SK-N-SH (cell line): ENCODE data around the gene MED29. TPM values are rescaled to one million over a fixed set of nuclear protein-coding genes. Genes with fewer than 3 reads are reported as not detected.

Source experiments
- CTCF ChIA-PET: fragments of 300-600, 350-600 bp; formaldehyde crosslinking; extraction: SDS; loops from one replicate; lab custom pipeline; 2021; lab: Yijun Ruan, JAX
- POLR2A ChIA-PET: fragments of 350-600 bp; sonication (Branson Sonifier 250); formaldehyde crosslinking; extraction: SDS; loops from one replicate; lab custom pipeline; 2020; ENCODE audit warnings: antibody characterized with exemption, inconsistent platforms; lab: Yijun Ruan, JAX
- DNase-seq: peaks from one replicate; pipeline ENCODE4 v3.0.0; 2012
- H2AFZ ChIP-seq: fragments of 200-600 bp; sonication (generic); 2 replicates; pipeline ENCODE4 v1.8.1; 2016; ENCODE audit warnings: antibody characterized with exemption, mild to moderate bottlenecking, low read depth
- H3F3A ChIP-seq: fragments of 200-600 bp; sonication (generic); replicated peaks from 2 replicates; pipeline ENCODE3; 2016; ENCODE audit warnings: antibody characterized with exemption, mild to moderate bottlenecking; ENCODE audit not compliant: insufficient read depth
- H3K27ac ChIP-seq, 2 experiments: fragments of 200-500 bp in 1 of 2; fragments of 200-600 bp in 1 of 2; sonication (Bioruptor generic) in 1 of 2; sonication (generic), shearing (Covaris generic) in 1 of 2; 2 replicates each; pipeline versions ENCODE4 v1.5.1 to v1.6.1; 2014 to 2016; ENCODE audit warnings: low read depth in 2 of 2, inconsistent platforms in 1 of 2, low read length in 1 of 2, mild to moderate bottlenecking in 1 of 2, mixed read lengths in 1 of 2
- H3K27me3 ChIP-seq: fragments of 200-600 bp; sonication (generic), shearing (Covaris generic); 2 replicates; pipeline ENCODE4 v1.6.1; 2016; ENCODE audit warnings: mixed run types; ENCODE audit not compliant: insufficient read depth
- H3K36me3 ChIP-seq, 2 experiments: fragments of 200-500 bp in 1 of 2; fragments of 200-600 bp in 1 of 2; sonication (Bioruptor generic) in 1 of 2; sonication (generic) in 1 of 2; replicated peaks in 1 of 2; 2 replicates each; pipeline versions ENCODE3 to v1.5.1; 2014 to 2016; ENCODE audit warnings: low read length in 1 of 2, mild to moderate bottlenecking in 1 of 2; ENCODE audit not compliant: insufficient read depth in 2 of 2, control insufficient read depth in 1 of 2
- H3K4me1 ChIP-seq, 2 experiments: fragments of 200-500 bp in 1 of 2; fragments of 200-600 bp in 1 of 2; sonication (Bioruptor generic) in 1 of 2; sonication (generic), shearing (Covaris generic) in 1 of 2; 2 replicates each; pipeline versions ENCODE4 v1.5.1 to v1.6.1; 2014 to 2016; ENCODE audit warnings: low read depth in 1 of 2, low read length in 1 of 2, mixed run types in 1 of 2; ENCODE audit not compliant: insufficient read depth in 2 of 2, control insufficient read depth in 1 of 2
- H3K4me2 ChIP-seq: fragments of 200-600 bp; sonication (generic), shearing (Covaris generic); 2 replicates; pipeline ENCODE4 v1.6.1; 2017; ENCODE audit warnings: mixed run types
- H3K4me3 ChIP-seq, 2 experiments: fragments of 200-500 bp in 1 of 2; fragments of 200-600 bp in 1 of 2; sonication (Bioruptor generic) in 1 of 2; sonication (generic), shearing (Covaris generic) in 1 of 2; 2 replicates each; pipeline versions ENCODE4 v1.5.1 to v1.8.1; 2014 to 2016; ENCODE audit warnings: low read depth in 2 of 2, inconsistent platforms in 1 of 2, low read length in 1 of 2, mild to moderate bottlenecking in 1 of 2, mixed read lengths in 1 of 2, moderate library complexity in 1 of 2
- H3K79me2 ChIP-seq: fragments of 200-600 bp; sonication (generic); 2 replicates; pipeline ENCODE4 v1.8.1; 2017; ENCODE audit warnings: mild to moderate bottlenecking; ENCODE audit not compliant: insufficient read depth
- H3K9ac ChIP-seq: fragments of 200-600 bp; sonication (generic); 2 replicates; pipeline ENCODE4 v1.6.1; 2017; ENCODE audit warnings: mixed run types
- H3K9me2 ChIP-seq: fragments of 200-600 bp; sonication (generic); 2 replicates; pipeline ENCODE4 v1.6.1; 2017; ENCODE audit warnings: mixed run types
- H3K9me3 ChIP-seq: fragments of 200-600 bp; sonication (generic); 2 replicates; pipeline ENCODE4 v1.6.1; 2017; ENCODE audit warnings: mixed run types, mild to moderate bottlenecking, moderate library complexity
- H4K20me1 ChIP-seq: fragments of 200-600 bp; sonication (generic); 2 replicates; pipeline ENCODE4 v1.6.1; 2017; ENCODE audit warnings: mild to moderate bottlenecking, mixed run types; ENCODE audit not compliant: insufficient read depth
- EZH2phosphoT487 ChIP-seq: fragments of 200-600 bp; sonication (generic); IDR thresholded peaks from 2 replicates; pipeline ENCODE4 v1.6.1; 2017; ENCODE audit warnings: low read depth, mixed run types, mild to moderate bottlenecking, antibody characterized with exemption, moderate library complexity, borderline replicate concordance
- FOSL2 ChIP-seq: IDR thresholded peaks from 2 replicates; pipeline ENCODE4 v1.4.0; 2012; ENCODE audit warnings: low read depth, mild to moderate bottlenecking, moderate library complexity, borderline replicate concordance
- GABPA ChIP-seq: IDR thresholded peaks from 2 replicates; pipeline ENCODE4 v1.4.0; 2012; ENCODE audit warnings: low read depth, mild to moderate bottlenecking
- MAX ChIP-seq: IDR thresholded peaks from 2 replicates; pipeline ENCODE4 v1.4.0; 2012; ENCODE audit warnings: low read depth
- NFIC ChIP-seq: IDR thresholded peaks from 2 replicates; pipeline ENCODE4 v1.4.0; 2012; ENCODE audit warnings: borderline replicate concordance
- SMC3 ChIP-seq: IDR thresholded peaks from 2 replicates; pipeline ENCODE4 v1.6.1; 2012; ENCODE audit warnings: low read depth, low read length, improper control_type of control experiment
- USF2 ChIP-seq: fragments of 150-350 bp; IDR thresholded peaks from 2 replicates; pipeline ENCODE4 v1.6.1; 2017; ENCODE audit warnings: antibody characterized with exemption, low read length, low read depth, borderline replicate concordance
- WGBS: methylation state at CpG from one replicate; pipeline ENCODE4 v1.1.6; 2017; ENCODE audit warnings: low lambda C conversion rate; 5-methylcytosine and 5-hydroxymethylcytosine counted together
- polyA plus RNA-seq, 3 experiments: library from polyadenylated mRNA; depleted of rRNA; stranded (reverse); fragments of >200 nt; gene quantifications; 2 replicates each; pipeline ENCODE4 v1.2.3, GENCODE V29; 2012

MED29 gene
- polyA plus RNA-seq, 1 of the 3 experiments (the other 2 are of a cell fraction): 32.0 TPM

- Histone ChIP-seq H3K9ac (peak overlapping the region; percentile 99; the same call in 1 of the 2 replicates), H3K9me2 (no peaks in the 10 kb centered on the region), H3K36me3 (peaks cover 21 to 33% of the 10 kb centered on the region in 2 experiments), H3K4me1 (peaks cover 19 to 27% of the 10 kb centered on the region in 2 experiments; a peak in 3 of 4 replicates), H3K9me3 (no peaks in the 10 kb centered on the region), H3K79me2 (peaks cover 25% of the 10 kb centered on the region), H3F3A (peaks cover 61% of the 10 kb centered on the region), H3K27ac (peak overlapping the region in 1 of 2 experiments; percentile 92; a peak in 2 of 4 replicates), H3K27me3 (no peaks in the 10 kb centered on the region), H3K4me3 (no peak overlapping the region), H4K20me1 (peaks cover 14% of the 10 kb centered on the region), H2AFZ (no peak overlapping the region), H3K4me2 (peak overlapping the region; percentile 99; the same call in 1 of the 2 replicates)
- POLR2A ChIA-PET: interaction anchor here (1.1 kb wide), 1 partner anchor 20 kb away, joined by 3 read pairs; no protein-coding TSS in a partner anchor
- CTCF ChIA-PET: interaction anchor here (0.8 to 3.4 kb wide), 7 partner anchors 14 to 238 kb away, joined by 3 to 18 read pairs (median 4); partner anchors contain the start of genes EID2B and PLEKHG2
- TF ChIP-seq EZH2phosphoT487 (no peak), SMC3 (no peak), FOSL2 (no peak), MAX (no peak), USF2 (no peak), NFIC (no peak), GABPA (no peak)
- WGBS: 89% methylated on average over 8 of the region's 8 CpGs
- no peak for DNase-seq
These were observed 42.4 kb downstream of the MED29 start for GRCh38 chr19:39433480-39434079.

- peaks cover 21 to 33% of the 10 kb centered on the region in 2 experiments for H3K36me3 ChIP-seq
- peaks cover 52% of the 10 kb centered on the region for H3F3A ChIP-seq
- H3K4me1 ChIP-seq: peaks cover 15 to 21% of the 10 kb centered on the region in 2 experiments; a peak in 2 of 4 replicates
- H3K4me3 ChIP-seq: peak overlapping the region; percentile 68 to 100
- no peaks in the 10 kb centered on the region for H3K9me2 ChIP-seq
- H3K27ac ChIP-seq: peak overlapping the region in 1 of 2 experiments; percentile 92; a peak in 2 of 4 replicates
- CTCF ChIA-PET: interaction anchor here (0.8 to 3.4 kb wide), 11 partner anchors 7 to 237 kb away, joined by 3 to 18 read pairs (median 3); partner anchors contain the start of genes EID2B and PLEKHG2
- peak overlapping the region; percentile 99 for H3K9ac ChIP-seq
- peaks cover 14% of the 10 kb centered on the region for H4K20me1 ChIP-seq
- no peak for TF ChIP-seq NFIC
- TF ChIP-seq, all 33 proteins: peak for 0
- POLR2A ChIA-PET: interaction anchor here (0.8 to 1.7 kb wide), 11 partner anchors 10 to 100 kb away, joined by 3 to 39 read pairs (median 12); partner anchors contain the start of genes MED29, PAF1, SAMD4B and SUPT5H
- H3K9me3 ChIP-seq: no peaks in the 10 kb centered on the region
- H2AFZ ChIP-seq: no peak overlapping the region
- no peak for DNase-seq
- no peaks in the 10 kb centered on the region for H3K27me3 ChIP-seq
- H3K79me2 ChIP-seq: peaks cover 25% of the 10 kb centered on the region
- WGBS: 22% methylated on average over 10 of the region's 10 CpGs
- peak overlapping the region; percentile 99 for H3K4me2 ChIP-seq
These were observed 43.2 kb downstream of the MED29 start for GRCh38 chr19:39434123-39435076.
